GM12874 (cell line): Measurements from ENCODE around the gene RGS2.

Experiments
- CTCF ChIP-seq: IDR thresholded peaks from 2 replicates; pipeline ENCODE4 v1.5.1; 2011; ENCODE audit warnings: low read depth, mild to moderate bottlenecking, control low read depth, low read length, moderate library complexity; ENCODE audit not compliant: insufficient read depth

The RGS2 gene

DNA sequence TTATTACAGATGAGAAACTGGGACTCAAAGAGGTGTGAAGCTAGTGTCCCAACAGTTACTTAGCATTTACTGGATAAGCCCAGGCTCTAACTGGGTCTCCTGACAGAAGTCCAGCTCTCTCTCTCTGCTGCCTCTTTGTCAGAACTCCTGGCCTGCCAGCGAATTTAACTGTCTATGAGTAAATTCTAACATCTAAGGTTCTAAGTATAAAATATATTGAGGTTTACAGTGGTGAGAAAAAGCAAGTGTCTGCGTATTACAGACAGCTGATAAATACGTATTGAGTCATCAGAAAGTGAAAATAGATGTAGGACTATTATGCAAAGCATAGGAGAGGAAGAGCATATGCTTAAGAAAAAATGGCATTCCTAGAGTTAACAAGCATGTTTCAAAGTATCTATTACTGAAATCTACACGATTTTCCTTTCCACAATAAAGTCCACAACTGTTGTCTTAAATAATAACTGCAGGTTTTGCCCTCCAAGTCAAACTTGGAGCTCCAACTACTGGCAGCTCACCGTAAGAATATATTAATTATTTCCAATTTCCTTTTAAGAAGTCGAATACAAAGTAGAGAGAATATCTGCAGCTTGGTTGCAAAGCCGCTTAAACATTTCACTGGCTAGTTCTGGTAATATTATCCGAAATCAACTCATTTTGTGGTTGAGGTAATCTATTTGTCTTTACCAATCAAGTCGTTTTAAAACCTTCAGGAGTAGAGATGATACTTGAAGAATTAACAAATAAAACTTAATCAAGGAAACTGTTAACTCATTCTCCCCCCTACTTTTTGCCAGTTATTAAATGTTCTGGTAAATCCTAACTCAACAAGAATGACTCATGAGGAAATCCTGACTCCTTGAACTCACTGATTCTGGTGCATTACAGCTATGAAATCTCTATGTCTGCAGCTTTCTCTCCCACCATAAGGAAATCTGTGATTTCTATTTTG is 1.4 kb upstream of the RGS2 start:
- TF ChIP-seq CTCF = 0 out of 2 replicates have a peak, but pooled peaks have one; percentile 8

GRCh38 chr1:192808163-192808517 is 699 bp upstream of the RGS2 start:
- no peak for TF ChIP-seq CTCF

DNA sequence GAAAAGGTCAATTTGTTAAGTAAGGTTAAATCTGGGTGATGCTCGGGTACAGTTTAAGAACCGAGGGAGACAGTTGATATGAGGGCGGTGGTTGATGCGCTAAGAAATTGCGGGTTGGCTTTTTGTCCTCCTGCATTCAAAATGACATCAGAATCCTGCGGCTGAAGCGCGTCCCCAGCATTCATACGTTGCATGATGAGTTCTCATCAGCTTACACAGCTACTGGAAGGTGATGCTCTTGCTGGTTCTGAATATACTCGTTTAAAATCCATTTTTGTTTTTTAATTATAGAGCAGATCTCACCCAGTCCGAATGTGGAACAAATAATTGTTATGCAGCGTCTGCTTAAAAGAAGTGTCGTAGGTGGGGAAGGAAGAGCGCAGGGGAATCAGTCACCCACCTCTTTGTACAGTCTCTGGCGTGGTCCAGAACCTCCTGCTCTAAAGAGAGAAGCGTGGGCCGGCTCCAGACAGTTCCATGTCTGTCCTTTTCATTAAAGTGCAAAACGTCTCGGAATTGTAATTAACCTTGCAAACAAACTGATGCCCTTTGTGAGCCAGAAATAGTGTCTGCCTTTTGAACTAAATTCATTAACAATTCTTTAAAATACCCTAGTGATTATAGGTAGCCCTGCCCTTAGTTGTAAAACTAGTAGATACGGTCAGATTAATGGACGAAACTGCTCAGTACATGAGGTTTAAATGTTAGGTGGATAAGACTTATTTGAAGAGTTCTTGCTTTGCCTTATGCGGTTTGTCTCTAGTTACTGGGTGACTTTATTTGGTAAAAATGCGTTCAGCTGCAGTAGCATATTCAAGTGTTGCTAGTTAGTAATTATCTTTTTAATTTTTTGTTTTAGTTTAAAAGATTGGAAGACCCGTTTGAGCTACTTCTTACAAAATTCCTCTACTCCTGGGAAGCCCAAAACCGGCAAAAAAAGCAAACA is 741 bp downstream of the RGS2 start:
- TF ChIP-seq CTCF = no peak

DNA sequence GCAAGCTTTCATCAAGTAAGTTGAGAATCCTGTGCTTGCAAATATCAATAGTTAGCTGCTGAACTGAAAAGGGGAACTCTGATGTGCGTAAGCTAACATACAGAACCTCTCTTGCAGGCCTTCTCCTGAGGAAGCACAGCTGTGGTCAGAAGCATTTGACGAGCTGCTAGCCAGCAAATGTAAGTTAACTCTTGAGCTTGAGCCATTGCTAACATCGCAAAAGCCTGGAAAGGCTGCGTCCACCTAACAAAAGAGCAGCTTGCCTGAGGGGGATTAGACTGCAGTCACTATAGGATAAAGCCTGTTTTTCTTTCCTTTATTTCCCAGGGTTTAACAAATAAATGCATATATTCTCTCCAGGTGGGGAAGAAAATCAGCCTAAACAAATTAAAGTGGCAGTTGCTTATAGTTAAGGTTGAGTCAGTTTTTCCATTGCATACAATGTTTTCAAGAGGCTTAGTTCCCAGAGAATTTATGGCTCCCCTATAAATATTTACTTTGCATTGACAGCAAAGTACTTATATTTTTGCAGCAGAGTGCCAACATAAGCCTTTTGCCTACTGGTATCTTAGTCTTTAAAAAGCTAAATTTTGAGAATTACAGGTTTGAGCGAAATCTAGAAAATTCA is 1.5 kb downstream of the RGS2 start:
- TF ChIP-seq CTCF = no peak

GRCh38 chr1:192811006-192811405 is 2.2 kb downstream of the RGS2 start:
- no peak for TF ChIP-seq CTCF

DNA sequence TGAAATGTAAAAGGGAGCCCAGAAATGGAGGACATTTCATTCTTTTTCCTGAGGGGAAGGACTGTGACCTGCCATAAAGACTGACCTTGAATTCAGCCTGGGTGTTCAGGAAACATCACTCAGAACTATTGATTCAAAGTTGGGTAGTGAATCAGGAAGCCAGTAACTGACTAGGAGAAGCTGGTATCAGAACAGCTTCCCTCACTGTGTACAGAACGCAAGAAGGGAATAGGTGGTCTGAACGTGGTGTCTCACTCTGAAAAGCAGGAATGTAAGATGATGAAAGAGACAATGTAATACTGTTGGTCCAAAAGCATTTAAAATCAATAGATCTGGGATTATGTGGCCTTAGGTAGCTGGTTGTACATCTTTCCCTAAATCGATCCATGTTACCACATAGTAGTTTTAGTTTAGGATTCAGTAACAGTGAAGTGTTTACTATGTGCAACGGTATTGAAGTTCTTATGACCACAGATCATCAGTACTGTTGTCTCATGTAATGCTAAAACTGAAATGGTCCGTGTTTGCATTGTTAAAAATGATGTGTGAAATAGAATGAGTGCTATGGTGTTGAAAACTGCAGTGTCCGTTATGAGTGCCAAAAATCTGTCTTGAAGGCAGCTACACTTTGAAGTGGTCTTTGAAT is 2.9 kb downstream of the RGS2 start:
- no peak for TF ChIP-seq CTCF
